ENCODE measurements around the gene KLF17.

The KLF17 gene

DNA sequence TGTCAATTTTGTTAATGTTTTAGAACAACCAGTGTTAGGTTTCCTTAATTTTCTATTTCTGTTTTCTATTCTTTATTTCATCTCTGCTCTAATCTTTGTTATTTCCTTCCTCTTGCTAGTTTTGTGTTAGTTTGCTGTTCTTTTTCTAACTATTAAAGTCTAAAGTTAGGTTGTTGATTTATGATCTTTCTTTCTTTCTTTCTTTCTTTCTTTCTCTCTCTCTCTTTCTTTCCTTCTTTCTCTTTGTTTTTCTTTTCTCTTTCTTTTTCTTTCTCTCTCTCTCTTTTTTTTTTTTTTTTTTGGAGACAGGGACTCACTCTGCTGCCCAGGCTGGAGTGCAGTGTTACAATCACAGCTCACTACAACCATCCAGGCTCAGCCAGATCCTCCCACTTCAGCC is 40.2 kb downstream of the KLF17 start:
- Histone ChIP-seq H3K4me3 (replicated peaks; ENCODE audit: low read depth, low read length) (no peak overlapping the region), H3K27me3 (replicated peaks; ENCODE audit: control insufficient read depth, insufficient read depth, low read length) (no peaks in the 10 kb centered on the region), H3K36me3 (ENCODE audit: control insufficient read depth, insufficient read depth, low read length) (no peaks in the 10 kb centered on the region)
- DNase-seq (ENCODE audit: extremely low read depth, insufficient read length): no peak
- TF ChIP-seq, protein P1, sequence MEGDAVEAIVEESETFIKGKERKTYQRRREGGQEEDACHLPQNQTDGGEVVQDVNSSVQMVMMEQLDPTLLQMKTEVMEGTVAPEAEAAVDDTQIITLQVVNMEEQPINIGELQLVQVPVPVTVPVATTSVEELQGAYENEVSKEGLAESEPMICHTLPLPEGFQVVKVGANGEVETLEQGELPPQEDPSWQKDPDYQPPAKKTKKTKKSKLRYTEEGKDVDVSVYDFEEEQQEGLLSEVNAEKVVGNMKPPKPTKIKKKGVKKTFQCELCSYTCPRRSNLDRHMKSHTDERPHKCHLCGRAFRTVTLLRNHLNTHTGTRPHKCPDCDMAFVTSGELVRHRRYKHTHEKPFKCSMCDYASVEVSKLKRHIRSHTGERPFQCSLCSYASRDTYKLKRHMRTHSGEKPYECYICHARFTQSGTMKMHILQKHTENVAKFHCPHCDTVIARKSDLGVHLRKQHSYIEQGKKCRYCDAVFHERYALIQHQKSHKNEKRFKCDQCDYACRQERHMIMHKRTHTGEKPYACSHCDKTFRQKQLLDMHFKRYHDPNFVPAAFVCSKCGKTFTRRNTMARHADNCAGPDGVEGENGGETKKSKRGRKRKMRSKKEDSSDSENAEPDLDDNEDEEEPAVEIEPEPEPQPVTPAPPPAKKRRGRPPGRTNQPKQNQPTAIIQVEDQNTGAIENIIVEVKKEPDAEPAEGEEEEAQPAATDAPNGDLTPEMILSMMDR (IDR thresholded peaks at IDR 0.05; ENCODE audit: insufficient read depth, low read length, poor library complexity, severe bottlenecking): no peak

- Histone ChIP-seq H3K27me3 (replicated peaks; ENCODE audit: control insufficient read depth, insufficient read depth, low read length) (no peaks in the 10 kb centered on the region), H3K4me3 (replicated peaks; ENCODE audit: low read depth, low read length) (no peak overlapping the region), H3K36me3 (ENCODE audit: control insufficient read depth, insufficient read depth, low read length) (no peaks in the 10 kb centered on the region)
- TF ChIP-seq, protein P1 (IDR thresholded peaks at IDR 0.05; ENCODE audit: insufficient read depth, low read length, poor library complexity, severe bottlenecking): no peak
- DNase-seq (ENCODE audit: extremely low read depth, insufficient read length): no peak
Observed at GRCh38 chr1:44161546-44161945, 42.9 kb downstream of the KLF17 start.

- no peak for DNase-seq (ENCODE audit: extremely low read depth, insufficient read length)
- H3K36me3 ChIP-seq (ENCODE audit: control insufficient read depth, insufficient read depth, low read length): no peaks in the 10 kb centered on the region
- no peaks in the 10 kb centered on the region; the same call in 1 of the 2 replicates for H3K27me3 ChIP-seq (replicated peaks; ENCODE audit: control insufficient read depth, insufficient read depth, low read length)
- H3K4me3 ChIP-seq (replicated peaks; ENCODE audit: low read depth, low read length): no peak overlapping the region
- TF ChIP-seq, protein P1 (IDR thresholded peaks at IDR 0.05; ENCODE audit: insufficient read depth, low read length, poor library complexity, severe bottlenecking): no peak
Observed at GRCh38 chr1:44168520-44169098, 50.0 kb downstream of the KLF17 start.

- DNase-seq (ENCODE audit: extremely low read depth, insufficient read length): no peak
- TF ChIP-seq, protein P1 (IDR thresholded peaks at IDR 0.05; ENCODE audit: insufficient read depth, low read length, poor library complexity, severe bottlenecking): no peak
Observed at GRCh38 chr1:44170281-44170823, 51.7 kb downstream of the KLF17 start.

GRCh38 chr1:44174630-44175029 is 56.0 kb downstream of the KLF17 start:
- Histone ChIP-seq H3K36me3 (ENCODE audit: control insufficient read depth, insufficient read depth, low read length) (no peaks in the 10 kb centered on the region), H3K27me3 (replicated peaks; ENCODE audit: control insufficient read depth, insufficient read depth, low read length) (no peaks in the 10 kb centered on the region), H3K4me3 (replicated peaks; ENCODE audit: low read depth, low read length) (no peak overlapping the region)
- no peak for DNase-seq (ENCODE audit: extremely low read depth, insufficient read length)
- TF ChIP-seq, protein P1 (IDR thresholded peaks at IDR 0.05; ENCODE audit: insufficient read depth, low read length, poor library complexity, severe bottlenecking): no peak

More at GRCh38 chr1:44170281-44170823, 51.7 kb downstream of the KLF17 start:
- no peaks in the 10 kb centered on the region; the same call in 1 of the 2 replicates for H3K27me3 ChIP-seq (replicated peaks; ENCODE audit: control insufficient read depth, insufficient read depth, low read length)
- H3K36me3 ChIP-seq (ENCODE audit: control insufficient read depth, insufficient read depth, low read length): no peaks in the 10 kb centered on the region
- H3K4me3 ChIP-seq (replicated peaks; ENCODE audit: low read depth, low read length): no peak overlapping the region

Measured in GM06990 (cell line).